CD4-positive, CD25-positive, alpha-beta regulatory T cell (primary cell): ENCODE results near the gene REXO1. TPM values are rescaled to one million over a fixed set of nuclear protein-coding genes. Genes with fewer than 3 reads are reported as not detected.

ENCODE experiments used
- ATAC-seq, 2 donors: fragments of 150-1000 bp; cut with Tn5 transposase; one replicate each; pipeline ENCODE4 v1.10.0; 2021; ENCODE audit warnings: low read depth in 2 of 2, moderate number of reproducible peaks in 2 of 2, moderate library complexity in 1 of 2
- DNase-seq, 3 donors: peaks; one replicate each; pipeline versions ENCODE4 v3.0.0 to v3.0.0-alpha.2; 2012 to 2022; ENCODE audit warnings: mixed read lengths in 1 of 3
- H3K27ac ChIP-seq: one replicate; pipeline ENCODE4 v1.7.0; 2013; ENCODE audit warnings: mild to moderate bottlenecking, low read length; ENCODE audit not compliant: insufficient read depth, poor library complexity, severe bottlenecking
- H3K27me3 ChIP-seq: one replicate; pipeline ENCODE4 v1.7.0; 2013; ENCODE audit warnings: low read length; ENCODE audit not compliant: control insufficient read depth, insufficient read depth
- H3K36me3 ChIP-seq: one replicate; pipeline ENCODE4 v1.7.0; 2013; ENCODE audit warnings: mild to moderate bottlenecking, low read length, moderate library complexity; ENCODE audit not compliant: control insufficient read depth, insufficient read depth
- H3K4me1 ChIP-seq: 2 replicates; pipeline ENCODE4 v1.7.0; 2013; ENCODE audit warnings: mild to moderate bottlenecking, low read length; ENCODE audit not compliant: insufficient read depth, control insufficient read depth, poor library complexity, severe bottlenecking
- H3K4me3 ChIP-seq: one replicate; pipeline ENCODE4 v1.7.0; 2013; ENCODE audit warnings: low read depth, mild to moderate bottlenecking, low read length, moderate library complexity
- H3K9me3 ChIP-seq, 2 experiments: 1 replicate in 1 of 2; 2 replicates in 1 of 2; pipeline ENCODE4 v1.7.0; 2013; ENCODE audit warnings: low read length in 2 of 2, mild to moderate bottlenecking in 1 of 2, moderate library complexity in 1 of 2; ENCODE audit not compliant: control insufficient read depth in 2 of 2
- H3K27ac Mint-ChIP-seq, 3 donors: one replicate each; pipeline ENCODE4 v1.8.0; 2020 to 2022; ENCODE audit warnings: mild to moderate bottlenecking in 3 of 3, mixed read lengths in 3 of 3, moderate library complexity in 2 of 3
- H3K27me3 Mint-ChIP-seq: one replicate; pipeline ENCODE4 v1.8.0; 2022; ENCODE audit warnings: mild to moderate bottlenecking, mixed read lengths
- H3K36me3 Mint-ChIP-seq: one replicate; pipeline ENCODE4 v1.8.0; 2020; ENCODE audit warnings: mixed read lengths
- H3K4me1 Mint-ChIP-seq, 4 donors: one replicate each; pipeline ENCODE4 v1.8.0; 2020 to 2022; ENCODE audit warnings: mixed read lengths in 4 of 4, mild to moderate bottlenecking in 1 of 4
- H3K4me3 Mint-ChIP-seq, 4 donors: one replicate each; pipeline ENCODE4 v1.8.0; 2020 to 2022; ENCODE audit warnings: mild to moderate bottlenecking in 4 of 4, mixed read lengths in 4 of 4, moderate library complexity in 3 of 4
- H3K9me3 Mint-ChIP-seq, 7 donors: one replicate each; pipeline ENCODE4 v1.8.0; 2020 to 2022; ENCODE audit warnings: mixed read lengths in 7 of 7, mild to moderate bottlenecking in 3 of 7, moderate library complexity in 2 of 7
- polyA plus RNA-seq, 4 donors: library from polyadenylated mRNA; unstranded; fragments of 300-500 nt; fragmentation: Illumina TruSeq; gene quantifications; one replicate each; pipeline ENCODE4 v1.2.3, GENCODE V29; 2021
- total RNA-seq: library from RNA; stranded (reverse); gene quantifications from one replicate; pipeline ENCODE4 v1.2.3, GENCODE V29; 2022

Gene REXO1
- total and polyA plus RNA-seq, 5 donors from 2014 or later: 2.5 to 103 (median 3.7) TPM

- H3K4me3 Mint-ChIP-seq: no peak overlapping the region
- Histone ChIP-seq H3K27ac (no peak overlapping the region), H3K9me3 (peaks cover 3 to 9% of the 10 kb centered on the region in 2 experiments), H3K4me3 (no peak overlapping the region), H3K27me3 (peaks cover 4% of the 10 kb centered on the region), H3K4me1 (no peaks in the 10 kb centered on the region), H3K36me3 (no peaks in the 10 kb centered on the region)
- peaks cover 40% of the 10 kb centered on the region for H3K27me3 Mint-ChIP-seq
- ATAC-seq: no peak
- H3K27ac Mint-ChIP-seq: no peak overlapping the region
- H3K9me3 Mint-ChIP-seq: peaks cover 0 to 10% (median 0%) of the 10 kb centered on the region in 7 donors
- H3K4me1 Mint-ChIP-seq: peaks cover 0 to 3% (median 0%) of the 10 kb centered on the region in 4 donors
- no peak for DNase-seq
- peaks cover 4% of the 10 kb centered on the region for H3K36me3 Mint-ChIP-seq
These were observed 64.9 kb downstream of the REXO1 start for GRCh38 chr19:1783354-1783753.

- H3K4me1 ChIP-seq: no peaks in the 10 kb centered on the region
- ATAC-seq (no peak), DNase-seq (no peak)
- Mint-ChIP-seq H3K4me1 (peaks cover 0 to 3% (median 0%) of the 10 kb centered on the region in 4 donors), H3K27me3 (peaks cover 46% of the 10 kb centered on the region), H3K36me3 (peaks cover 4% of the 10 kb centered on the region), H3K27ac (no peak overlapping the region), H3K9me3 (peaks cover 0 to 10% (median 0%) of the 10 kb centered on the region in 7 donors), H3K4me3 (no peak overlapping the region)
- H3K27me3 ChIP-seq: peaks cover 4% of the 10 kb centered on the region
- peaks cover 3 to 9% of the 10 kb centered on the region in 2 experiments for H3K9me3 ChIP-seq
- no peaks in the 10 kb centered on the region for H3K36me3 ChIP-seq
- H3K27ac ChIP-seq: no peak overlapping the region
- H3K4me3 ChIP-seq: no peak overlapping the region
These were observed 65.8 kb downstream of the REXO1 start for GRCh38 chr19:1782521-1782920.

GRCh38 chr19:1780272-1780958 is 67.9 kb downstream of the REXO1 start:
- Mint-ChIP-seq H3K4me3 (no peak overlapping the region), H3K36me3 (peaks cover 8% of the 10 kb centered on the region), H3K27ac (no peak overlapping the region), H3K4me1 (peaks cover 0 to 9% (median 2%) of the 10 kb centered on the region in 4 donors), H3K9me3 (peaks cover 0 to 11% (median 1%) of the 10 kb centered on the region in 7 donors), H3K27me3 (peaks cover 51% of the 10 kb centered on the region)
- Histone ChIP-seq H3K9me3 (peaks cover 3 to 10% of the 10 kb centered on the region in 2 experiments), H3K36me3 (no peaks in the 10 kb centered on the region), H3K4me3 (no peak overlapping the region), H3K4me1 (no peaks in the 10 kb centered on the region), H3K27me3 (peaks cover 12% of the 10 kb centered on the region), H3K27ac (no peak overlapping the region)
- ATAC-seq (no peak), DNase-seq (no peak)

GRCh38 chr19:1779574-1779973 is 68.7 kb downstream of the REXO1 start:
- ATAC-seq: no peak
- Histone ChIP-seq H3K36me3 (no peaks in the 10 kb centered on the region), H3K27me3 (peaks cover 14% of the 10 kb centered on the region), H3K4me1 (no peaks in the 10 kb centered on the region), H3K4me3 (no peak overlapping the region), H3K27ac (no peak overlapping the region), H3K9me3 (peaks cover 5 to 18% of the 10 kb centered on the region in 2 experiments)
- H3K9me3 Mint-ChIP-seq: peaks cover 0 to 11% (median 1%) of the 10 kb centered on the region in 7 donors
- peaks cover 51% of the 10 kb centered on the region for H3K27me3 Mint-ChIP-seq
- no peak overlapping the region for H3K4me3 Mint-ChIP-seq
- peaks cover 0 to 9% (median 2%) of the 10 kb centered on the region in 4 donors for H3K4me1 Mint-ChIP-seq
- H3K36me3 Mint-ChIP-seq: peaks cover 8% of the 10 kb centered on the region
- H3K27ac Mint-ChIP-seq: no peak overlapping the region
- no peak for DNase-seq

DNA sequence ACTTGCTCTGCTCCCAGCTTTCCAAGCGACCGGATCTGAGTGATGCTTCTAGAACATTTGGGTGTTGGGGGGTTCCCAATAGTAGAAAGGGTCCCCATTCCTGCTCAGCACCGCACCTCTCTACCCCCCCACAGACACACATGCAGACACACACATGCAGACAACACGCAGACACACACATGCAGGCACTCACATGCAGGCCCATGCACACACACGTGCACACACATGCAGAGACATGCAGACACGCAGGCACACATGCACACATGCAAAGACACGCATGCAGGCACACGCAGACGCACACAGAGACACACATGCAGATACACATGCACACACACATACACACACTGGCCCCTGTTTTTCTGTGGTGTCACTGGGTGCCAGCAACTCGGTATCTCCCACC is 71.1 kb downstream of the REXO1 start:
- no peak for DNase-seq
- H3K4me3 Mint-ChIP-seq: no peak overlapping the region
- no peaks in the 10 kb centered on the region for H3K36me3 ChIP-seq
- no peak overlapping the region for H3K27ac Mint-ChIP-seq
- peaks cover 8% of the 10 kb centered on the region for H3K36me3 Mint-ChIP-seq
- H3K9me3 Mint-ChIP-seq: peaks cover 0 to 16% (median 1%) of the 10 kb centered on the region in 7 donors
- H3K27me3 ChIP-seq: peaks cover 14% of the 10 kb centered on the region
- no peak overlapping the region for H3K27ac ChIP-seq
- H3K9me3 ChIP-seq: peaks cover 7 to 16% of the 10 kb centered on the region in 2 experiments
- peaks cover 0 to 9% (median 2%) of the 10 kb centered on the region in 4 donors for H3K4me1 Mint-ChIP-seq
- peaks cover 66% of the 10 kb centered on the region for H3K27me3 Mint-ChIP-seq
- H3K4me1 ChIP-seq: no peaks in the 10 kb centered on the region
- ATAC-seq: no peak
- H3K4me3 ChIP-seq: no peak overlapping the region

DNA sequence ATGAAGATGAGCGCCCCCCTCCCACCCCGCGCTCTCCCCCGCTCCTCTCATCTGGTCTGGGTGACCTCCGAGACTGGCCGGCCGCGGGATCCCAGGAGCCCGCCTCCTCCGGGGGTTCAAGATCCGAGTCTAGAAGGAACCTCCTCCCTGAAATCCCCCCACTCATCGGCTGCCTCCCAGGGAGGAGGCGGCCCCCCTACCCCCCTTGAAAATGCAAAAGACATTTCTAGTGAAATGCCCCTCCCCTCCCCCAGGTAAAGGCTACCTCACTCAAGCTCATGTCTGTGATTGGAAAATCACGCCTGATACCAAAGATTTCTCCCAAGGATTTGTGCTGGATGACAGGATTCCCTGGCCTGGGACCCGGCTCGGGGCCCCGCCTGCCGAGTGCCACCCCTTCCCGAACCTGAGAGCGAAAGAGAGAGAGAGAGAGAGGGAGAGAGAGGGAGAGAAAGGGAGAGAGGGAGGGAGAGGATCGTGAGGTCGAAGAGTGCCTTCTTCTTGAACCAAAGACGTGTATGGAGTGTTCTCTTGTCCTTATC is 71.6 kb downstream of the REXO1 start:
- no peak overlapping the region for H3K4me3 ChIP-seq
- peaks cover 6 to 11% of the 10 kb centered on the region in 2 experiments for H3K9me3 ChIP-seq
- Mint-ChIP-seq H3K9me3 (peaks cover 0 to 15% (median 1%) of the 10 kb centered on the region in 7 donors), H3K27ac (no peak overlapping the region), H3K27me3 (peaks cover 66% of the 10 kb centered on the region), H3K36me3 (peaks cover 8% of the 10 kb centered on the region), H3K4me3 (no peak overlapping the region), H3K4me1 (peaks cover 0 to 9% (median 2%) of the 10 kb centered on the region in 4 donors)
- no peak for ATAC-seq
- no peaks in the 10 kb centered on the region for H3K36me3 ChIP-seq
- no peak overlapping the region for H3K27ac ChIP-seq
- peaks cover 14% of the 10 kb centered on the region for H3K27me3 ChIP-seq
- no peaks in the 10 kb centered on the region for H3K4me1 ChIP-seq
- no peak for DNase-seq

DNA sequence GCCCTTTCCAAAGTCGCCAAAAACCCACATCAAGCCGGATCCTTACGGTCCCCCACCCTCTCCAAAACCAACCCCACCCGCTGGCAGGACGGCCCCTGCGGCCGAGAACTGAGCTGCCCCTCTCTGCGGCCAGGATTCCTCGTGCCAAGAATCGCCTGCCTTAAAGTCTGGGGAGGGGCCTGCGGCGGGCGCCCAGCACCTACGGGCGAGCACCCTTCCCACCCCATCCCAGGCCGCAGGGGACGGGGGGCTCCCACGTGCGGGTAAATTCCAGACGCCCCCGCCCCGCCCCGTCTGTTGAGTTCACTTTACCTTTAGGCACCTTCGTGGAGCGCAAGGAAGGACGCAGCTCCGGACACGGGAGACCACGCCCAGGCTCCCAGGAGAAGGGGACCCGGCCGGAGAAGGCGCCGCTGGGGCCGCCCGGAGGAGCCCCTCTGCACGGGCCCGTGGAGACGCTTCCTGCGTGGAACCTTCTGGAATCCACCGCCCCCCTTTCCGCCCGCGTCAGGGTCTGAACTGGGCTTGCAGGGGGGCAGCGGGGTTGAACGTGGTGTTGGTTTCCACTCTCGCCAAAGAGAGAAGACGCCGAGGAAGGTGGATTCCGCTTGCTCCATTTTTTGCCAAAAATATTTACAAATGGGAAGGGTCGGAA is 72.2 kb downstream of the REXO1 start:
- peaks cover 0 to 9% (median 2%) of the 10 kb centered on the region in 4 donors for H3K4me1 Mint-ChIP-seq
- H3K9me3 Mint-ChIP-seq: peaks cover 0 to 17% (median 5%) of the 10 kb centered on the region in 7 donors
- Histone ChIP-seq H3K27ac (no peak overlapping the region), H3K27me3 (peaks cover 14% of the 10 kb centered on the region), H3K36me3 (no peaks in the 10 kb centered on the region), H3K9me3 (peaks cover 10 to 14% of the 10 kb centered on the region in 2 experiments), H3K4me1 (no peaks in the 10 kb centered on the region), H3K4me3 (no peak overlapping the region)
- H3K4me3 Mint-ChIP-seq: no peak overlapping the region
- DNase-seq (no peak), ATAC-seq (no peak)
- peaks cover 68% of the 10 kb centered on the region for H3K27me3 Mint-ChIP-seq
- no peak overlapping the region for H3K27ac Mint-ChIP-seq
- peaks cover 8% of the 10 kb centered on the region for H3K36me3 Mint-ChIP-seq
